SKM-1 treated with dmso at 0.1 percent for 144 hours (cell line): ENCODE data around the gene CDH11.

Source experiments
- DNase-seq: peaks from one replicate; lab custom pipeline; 2025; ENCODE audit not compliant: unreplicated experiment; lab: John Stamatoyannopoulos, UW

Gene CDH11

DNA sequence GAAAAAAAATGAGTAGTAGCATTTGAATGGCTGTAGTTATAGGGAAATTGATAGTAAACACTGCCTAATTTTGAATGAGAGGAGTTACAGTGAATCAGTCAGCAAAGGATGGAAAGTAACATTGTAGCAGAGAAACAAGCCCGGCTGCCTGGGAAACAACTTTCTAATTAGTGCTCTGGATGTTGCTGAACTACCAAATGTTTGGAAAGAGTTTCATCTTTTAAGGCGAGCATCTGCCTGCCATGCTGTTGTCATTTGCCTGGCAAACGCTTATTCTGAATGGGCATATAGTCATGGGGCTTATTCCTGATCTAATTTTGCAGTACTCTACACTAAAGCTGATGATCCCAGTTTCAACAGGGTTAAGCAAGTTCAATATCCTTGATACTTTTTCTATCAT, 138.6 kb downstream of the CDH11 start:
- no peak for DNase-seq

DNA sequence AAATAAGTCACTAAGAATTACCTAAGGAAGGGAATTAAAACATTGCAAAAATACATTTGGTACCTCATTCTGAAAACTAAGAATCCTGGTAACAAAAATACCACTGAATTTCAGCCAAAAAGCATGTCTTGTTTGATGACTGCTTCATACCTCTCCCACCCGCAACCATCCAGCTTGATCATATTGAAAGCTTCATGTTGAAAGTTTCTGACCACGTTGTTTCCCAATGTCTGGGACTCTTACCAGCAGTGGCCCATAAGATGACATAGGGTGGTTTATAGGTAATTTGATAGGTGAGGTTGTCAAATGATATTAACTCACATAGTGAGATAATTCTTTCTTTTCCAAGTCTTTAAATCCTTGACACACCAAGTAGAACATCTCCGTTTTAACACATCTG, 139.3 kb downstream of the CDH11 start:
- DNase-seq = no peak

DNA sequence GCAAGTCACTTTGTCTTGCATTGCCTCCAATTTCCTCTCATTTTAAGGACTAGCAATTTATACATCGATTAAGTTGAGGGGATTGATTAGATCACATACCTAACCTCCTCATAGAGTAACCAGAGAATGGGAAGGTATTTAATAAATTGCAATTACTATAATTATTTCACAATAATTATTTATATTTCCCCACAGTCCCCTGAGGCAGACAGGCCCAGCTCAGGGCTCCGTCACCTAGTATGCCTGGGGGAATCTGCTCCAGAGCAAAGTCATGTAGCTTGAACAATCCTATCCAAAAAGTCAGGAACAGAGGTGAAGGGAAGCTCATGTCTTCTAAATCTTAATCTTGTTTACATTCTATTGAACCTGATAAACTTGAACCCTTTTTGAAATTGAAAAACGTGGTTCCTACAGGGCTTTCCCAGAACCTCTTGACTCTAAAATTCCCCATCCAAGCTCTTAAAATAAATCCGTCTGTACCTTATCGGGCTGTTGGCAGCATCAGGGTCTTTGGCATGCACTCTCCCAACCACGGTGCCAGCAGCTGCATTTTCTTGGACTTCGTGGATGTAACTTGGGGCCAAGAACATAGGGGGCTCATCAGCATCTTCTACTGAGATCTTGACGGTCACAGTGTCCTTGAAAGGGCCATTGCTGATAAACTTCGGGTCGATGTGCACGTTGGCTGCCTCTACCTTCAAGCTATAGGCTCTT, 140.1 kb downstream of the CDH11 start:
- DNase-seq = no peak

DNA sequence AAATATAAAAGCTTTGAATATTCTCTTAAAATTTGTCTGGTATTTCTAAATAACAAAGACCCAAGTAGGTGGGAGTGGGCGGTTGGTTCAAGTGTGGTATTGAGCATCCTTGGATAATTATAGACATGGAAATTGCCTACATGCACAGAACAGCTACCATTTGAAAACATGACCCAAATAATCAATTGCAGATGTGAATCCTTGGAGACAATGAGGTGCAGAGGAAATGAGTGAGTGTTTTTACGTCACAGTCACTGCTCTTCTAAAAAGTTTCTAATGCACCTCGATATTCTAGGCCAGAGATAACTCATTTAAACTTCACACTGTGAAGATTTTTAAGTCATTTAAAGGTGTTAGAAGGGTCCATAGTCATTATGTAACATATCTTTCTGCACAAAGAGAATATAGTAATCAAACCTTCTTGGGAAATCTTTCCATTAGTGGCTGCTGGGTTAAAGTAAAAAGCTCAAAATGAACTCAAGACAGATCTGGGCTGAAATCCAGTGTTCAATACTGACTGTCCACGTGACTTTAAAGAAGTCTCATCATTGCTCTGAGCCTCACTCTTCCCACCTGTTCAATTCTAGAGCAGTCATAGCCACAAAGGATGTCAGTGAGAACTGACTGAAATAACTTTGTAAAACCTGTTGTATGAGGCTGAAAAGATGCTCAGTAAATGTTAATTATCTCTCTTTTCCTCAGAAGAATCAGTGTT, 144.5 kb downstream of the CDH11 start:
- DNase-seq = no peak

DNA sequence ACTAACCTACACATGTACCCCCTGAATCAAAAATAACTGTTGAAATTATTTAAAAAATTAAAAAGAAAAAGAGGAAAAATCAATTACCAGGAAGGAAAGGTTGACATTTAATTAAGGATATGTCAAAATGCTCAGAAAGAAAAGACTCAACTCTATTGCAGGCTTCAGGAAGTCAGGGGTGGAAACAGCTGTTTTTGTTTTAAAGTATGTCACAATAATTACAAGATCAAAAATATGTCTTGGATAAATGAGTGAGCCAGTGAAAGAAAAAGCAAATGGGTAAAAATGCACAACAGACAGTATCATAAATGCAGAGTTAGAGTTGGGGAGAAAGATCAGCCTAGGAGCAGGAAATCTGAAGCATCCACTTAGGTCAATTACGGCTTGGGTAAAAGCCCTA, 146.0 kb downstream of the CDH11 start:
- no peak for DNase-seq

DNA sequence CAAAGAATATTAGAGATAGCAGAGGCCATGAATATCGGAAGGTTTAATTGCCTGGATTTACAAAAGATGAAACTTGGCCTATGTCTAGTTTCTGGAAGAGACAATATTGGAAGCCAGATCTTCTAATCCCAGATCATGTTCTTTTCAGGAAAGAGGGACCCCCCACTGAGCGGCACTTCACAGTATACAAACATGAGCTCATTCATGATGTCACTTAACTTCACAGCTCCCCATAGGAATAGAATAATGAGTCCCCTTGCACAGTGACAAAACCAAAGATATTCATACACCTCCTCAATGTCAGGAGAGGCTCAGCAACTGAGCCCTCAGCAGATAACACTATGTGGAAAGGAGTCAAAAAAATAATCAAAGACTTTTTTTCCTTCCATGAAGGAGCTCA, 147.5 kb downstream of the CDH11 start:
- no peak for DNase-seq

DNA sequence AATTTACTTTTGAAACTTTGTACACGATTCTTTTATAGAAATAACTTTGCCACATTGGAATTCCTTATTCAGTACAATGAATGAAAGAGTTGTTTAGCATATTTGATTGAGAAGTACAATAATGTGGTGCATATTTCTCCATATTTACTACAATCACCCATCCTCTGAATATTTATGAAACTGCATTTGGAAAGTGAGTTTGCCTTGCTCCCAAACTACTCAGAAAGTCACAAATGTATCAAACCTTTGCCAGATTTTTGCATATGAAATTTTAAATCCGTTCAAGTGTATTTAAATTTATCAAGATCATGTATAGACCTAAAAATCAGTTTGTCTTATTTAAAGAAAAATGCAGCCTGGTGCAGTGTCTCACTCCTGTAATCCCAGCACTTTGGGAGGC, 148.7 kb downstream of the CDH11 start:
- DNase-seq = no peak

DNA sequence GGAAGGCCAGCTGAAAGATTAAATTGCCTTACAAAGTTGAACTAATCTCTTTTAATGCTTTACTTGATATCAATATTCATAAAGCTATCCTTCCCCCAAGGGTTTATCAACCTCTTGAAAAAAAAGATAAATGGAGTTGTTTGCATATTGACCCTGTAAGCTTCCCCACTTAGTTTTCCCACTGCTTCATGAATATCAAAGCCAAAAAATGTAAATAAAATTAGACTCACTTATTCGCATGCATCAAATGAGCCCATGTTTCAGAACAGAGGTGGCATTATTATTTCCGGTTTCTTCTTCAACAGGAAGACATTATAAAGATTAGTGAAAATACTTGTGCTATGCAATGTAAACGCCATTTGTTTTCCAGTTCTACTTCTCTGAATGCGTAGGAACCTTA, 150.7 kb downstream of the CDH11 start:
- DNase-seq = no peak

DNA sequence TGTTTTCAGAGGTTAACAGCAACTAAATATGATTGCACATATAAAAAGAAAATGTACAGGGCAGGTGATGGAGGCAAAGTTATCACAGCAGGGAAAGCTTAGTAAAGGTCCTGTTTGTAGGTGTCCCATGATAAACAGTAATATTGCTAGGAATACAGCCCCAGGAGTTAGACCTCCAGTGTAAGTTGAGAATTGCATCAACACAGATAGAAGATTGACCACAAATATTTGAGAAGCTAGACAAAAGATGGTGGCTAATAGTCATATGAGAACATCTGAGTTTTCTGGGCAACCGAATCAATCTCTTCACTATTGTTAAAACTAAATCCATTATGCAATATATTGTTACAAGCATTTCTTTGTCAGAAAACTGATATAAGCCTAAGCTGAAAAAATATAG, 152.6 kb downstream of the CDH11 start:
- no peak for DNase-seq

DNA sequence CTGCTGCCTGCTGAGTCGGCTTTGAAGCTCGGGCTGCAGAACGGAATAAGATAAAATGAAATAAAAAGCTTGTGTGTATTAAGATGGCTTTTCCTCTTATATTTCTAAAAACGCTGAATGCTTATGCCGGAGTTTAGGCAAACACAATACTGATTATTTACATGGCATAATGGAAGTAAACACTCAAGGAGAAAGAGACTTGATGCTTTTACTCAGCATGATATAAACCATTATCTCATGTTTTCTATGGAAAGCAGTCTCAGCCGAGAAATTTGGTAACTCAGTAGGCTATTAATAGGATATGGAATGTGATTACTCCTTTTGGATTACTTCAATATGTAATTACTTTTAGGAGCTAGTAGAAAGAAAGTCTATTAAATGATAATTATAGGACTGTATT, 153.3 kb downstream of the CDH11 start:
- DNase-seq = no peak

DNA sequence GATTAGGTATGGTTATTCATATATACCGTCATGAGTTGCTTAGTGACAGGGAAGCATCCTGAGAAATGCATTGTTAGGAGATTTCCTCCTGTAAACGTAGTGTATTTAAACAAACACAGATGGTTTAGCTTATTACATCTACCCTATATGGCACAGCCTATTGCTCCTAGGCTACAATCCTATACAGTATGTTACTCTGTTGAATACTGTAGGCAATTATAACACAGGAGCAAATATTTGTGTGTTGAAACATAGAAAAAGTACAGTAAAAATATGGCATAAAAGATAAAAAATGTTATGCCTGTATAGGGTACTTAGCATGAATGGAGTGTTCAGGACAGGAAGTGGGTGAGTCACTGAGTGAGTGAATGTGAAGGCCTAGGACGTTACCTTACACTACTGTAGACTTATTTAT, 157.7 kb downstream of the CDH11 start:
- no peak for DNase-seq

DNA sequence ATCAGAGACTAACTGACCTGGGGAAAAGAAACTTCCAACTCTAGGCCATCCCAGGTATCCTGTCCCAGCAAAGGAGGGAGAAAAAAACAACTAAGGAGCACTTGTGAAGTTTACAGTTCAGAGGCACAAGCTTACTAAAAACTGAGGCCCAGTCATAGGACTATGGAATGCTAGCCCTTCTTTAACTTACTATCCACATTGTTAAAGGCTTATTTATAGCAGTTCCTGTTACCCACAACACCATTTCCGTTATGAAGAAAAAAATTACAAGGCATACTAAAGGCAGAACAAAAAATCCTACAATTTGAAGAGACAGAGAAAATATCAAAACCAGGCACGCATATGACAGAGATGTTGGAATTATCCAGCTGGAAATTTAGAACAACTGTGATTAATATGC, 159.1 kb downstream of the CDH11 start:
- DNase-seq = no peak

DNA sequence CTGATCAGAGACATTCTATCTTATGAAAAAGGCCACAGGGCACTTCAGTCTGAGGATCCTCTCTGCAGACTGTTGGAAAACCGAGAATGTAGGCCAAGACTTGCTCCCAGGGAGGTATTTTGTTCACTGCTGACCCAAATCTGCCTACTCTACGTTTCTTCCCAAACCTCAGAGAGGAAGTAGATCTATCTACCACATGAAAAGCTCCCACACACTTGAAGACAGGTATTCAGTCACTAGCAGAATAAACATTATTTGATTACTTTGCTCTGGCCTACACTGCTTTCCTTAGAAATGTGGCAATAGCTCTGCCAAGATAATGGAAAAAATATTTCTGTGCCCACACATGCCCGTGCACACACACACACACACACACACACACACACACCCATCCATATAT, 164.6 kb downstream of the CDH11 start:
- no peak for DNase-seq

DNA sequence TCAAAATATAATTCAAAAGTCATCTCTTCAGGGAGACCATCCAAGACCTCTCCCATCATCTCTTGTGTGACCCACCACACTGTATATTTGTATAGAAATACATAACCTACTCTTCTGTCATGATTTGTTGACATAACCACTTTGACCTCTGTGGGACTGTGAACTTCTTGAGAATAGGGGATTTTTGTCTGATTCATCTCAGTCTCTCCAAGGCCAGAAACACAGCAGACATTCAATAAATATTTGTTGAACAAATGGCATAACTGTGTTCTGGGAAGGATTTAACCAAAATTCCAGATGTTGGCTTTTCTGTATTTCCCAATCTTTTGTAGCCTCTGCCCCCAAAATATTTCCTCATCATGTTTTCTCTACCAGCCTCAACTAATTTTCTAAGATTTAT, 169.7 kb downstream of the CDH11 start:
- DNase-seq = no peak

DNA sequence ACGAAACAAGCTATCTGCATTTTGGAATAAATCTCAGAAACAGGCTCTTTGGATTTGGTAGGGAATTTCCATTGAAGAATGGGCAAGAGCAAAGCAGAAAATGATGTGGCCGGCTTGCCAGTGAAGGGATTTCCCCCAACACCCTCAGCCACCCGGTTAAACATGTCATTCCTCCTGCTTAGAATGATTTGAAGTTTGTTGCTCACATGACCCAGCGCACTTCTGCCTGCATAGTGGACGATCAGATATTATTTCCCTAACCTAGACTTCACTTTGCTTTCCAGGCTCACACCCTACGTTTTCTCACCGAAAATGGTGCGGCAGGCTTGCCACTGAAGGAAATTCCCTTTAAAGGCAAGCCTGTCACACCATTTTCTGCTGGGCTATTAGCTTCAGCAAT, 170.7 kb downstream of the CDH11 start:
- no peak for DNase-seq

DNA sequence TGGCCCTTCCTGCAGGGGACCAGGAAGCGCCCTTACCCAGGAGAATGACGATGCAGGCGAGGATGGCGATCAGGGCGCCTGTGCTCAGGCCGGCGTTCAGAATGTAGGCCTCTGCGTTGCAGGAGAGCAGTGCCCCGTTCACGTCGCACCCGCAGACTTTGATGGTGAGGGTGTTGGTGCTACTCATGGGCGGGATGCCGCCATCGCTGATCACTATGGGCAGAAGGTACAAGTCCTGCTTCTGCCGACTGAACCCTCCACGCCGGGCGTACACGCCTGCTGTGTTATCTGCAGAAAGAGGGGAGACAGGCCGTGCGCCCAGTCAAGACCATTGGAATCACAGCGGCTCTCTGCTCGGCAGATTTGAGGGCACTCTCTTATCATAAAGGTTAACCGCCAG, 171.1 kb downstream of the CDH11 start:
- no peak for DNase-seq

DNA sequence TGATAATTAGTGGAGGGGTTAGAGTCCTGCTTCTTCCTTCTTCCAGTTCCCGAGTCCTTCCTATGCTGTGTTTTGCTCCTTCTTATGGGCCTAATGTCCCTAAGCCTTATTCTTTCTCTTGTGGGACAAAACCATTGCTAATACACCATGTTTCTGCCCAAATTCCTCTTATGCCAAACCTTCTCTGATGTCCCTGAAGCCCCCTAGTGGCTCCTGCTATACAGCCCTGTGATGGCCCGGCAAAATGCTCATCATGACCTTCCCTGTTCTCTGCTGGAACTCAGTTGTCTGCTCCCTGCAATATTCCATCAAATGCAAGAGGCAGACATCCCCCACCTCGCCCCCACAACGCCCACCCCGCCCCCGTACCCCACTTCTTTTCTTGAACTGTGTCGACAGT, 171.6 kb downstream of the CDH11 start:
- DNase-seq = no peak

DNA sequence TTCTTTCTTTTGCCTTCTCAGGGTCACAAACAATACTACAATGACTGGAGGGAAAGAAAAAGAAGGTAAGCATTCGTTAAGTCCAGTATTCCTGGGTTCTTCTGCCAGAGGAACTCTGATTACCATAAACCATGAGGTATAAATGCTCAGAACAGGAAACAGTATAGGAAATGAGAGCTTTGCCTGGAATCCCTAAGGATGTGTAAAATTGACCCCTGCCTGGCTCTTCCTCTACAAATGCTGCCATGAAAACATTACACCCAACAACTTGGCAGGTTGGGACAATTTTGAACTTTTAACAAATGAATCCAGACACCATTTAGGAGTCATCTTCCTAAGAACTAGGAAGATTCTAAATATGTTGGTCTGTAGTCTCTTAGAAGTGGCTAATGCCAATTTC, 173.8 kb downstream of the CDH11 start:
- DNase-seq = no peak

DNA sequence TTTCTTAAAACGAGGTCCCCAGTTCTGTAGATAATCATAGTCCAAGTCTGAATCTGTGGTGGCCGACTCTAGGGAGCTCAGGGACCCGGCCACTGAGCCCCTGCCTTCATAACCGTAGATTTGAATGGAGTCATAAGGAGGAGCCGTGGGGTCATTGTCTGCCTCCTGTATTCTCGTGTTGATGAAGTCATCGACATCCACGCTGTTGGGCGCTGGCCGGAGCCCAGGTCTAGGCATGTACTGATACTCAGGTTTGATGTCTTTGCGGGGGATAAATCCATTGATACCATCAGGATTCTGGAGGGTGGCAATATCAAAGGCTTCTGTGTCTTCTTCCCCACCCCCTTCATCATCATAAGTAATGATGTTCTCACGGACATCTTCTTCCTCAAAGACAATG, 174.2 kb downstream of the CDH11 start:
- no peak for DNase-seq

DNA sequence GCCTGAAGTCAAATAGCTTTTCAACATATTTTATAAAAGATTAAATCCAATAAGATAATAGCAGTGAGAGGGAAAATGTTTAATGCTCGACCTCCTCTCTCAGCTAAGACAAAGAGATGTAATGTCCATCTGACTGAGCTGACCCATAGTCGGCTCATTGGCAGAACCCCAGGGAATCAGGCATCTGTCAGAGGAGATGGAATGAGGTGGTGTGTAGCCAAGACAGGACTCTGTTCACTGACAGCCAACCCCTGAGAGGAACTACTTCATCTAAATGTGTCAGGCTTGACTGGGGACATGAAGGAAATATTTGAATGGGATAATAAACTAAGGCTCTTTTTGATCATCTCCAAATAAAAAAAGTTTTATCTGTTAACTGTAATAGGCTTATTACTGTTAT, 188.0 kb downstream of the CDH11 start:
- DNase-seq = no peak

DNA sequence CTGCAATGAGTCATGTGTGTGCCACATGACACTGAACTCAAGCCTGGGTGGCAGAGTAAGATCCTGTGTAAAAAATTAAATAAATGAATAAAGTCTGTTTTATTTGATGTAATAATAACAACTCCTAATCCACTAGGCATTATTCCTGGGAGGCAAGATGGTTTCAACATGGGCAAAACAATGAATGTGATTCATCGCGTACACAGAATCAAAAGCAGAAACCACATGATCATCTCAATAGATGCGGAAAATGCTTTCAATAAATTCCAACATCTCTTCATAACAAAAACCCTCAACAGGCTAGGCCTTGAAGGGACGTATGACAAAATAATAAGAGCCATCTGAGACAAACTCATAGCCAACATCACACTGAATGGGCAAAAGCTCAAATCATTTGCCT, 195.4 kb downstream of the CDH11 start:
- DNase-seq = no peak

DNA sequence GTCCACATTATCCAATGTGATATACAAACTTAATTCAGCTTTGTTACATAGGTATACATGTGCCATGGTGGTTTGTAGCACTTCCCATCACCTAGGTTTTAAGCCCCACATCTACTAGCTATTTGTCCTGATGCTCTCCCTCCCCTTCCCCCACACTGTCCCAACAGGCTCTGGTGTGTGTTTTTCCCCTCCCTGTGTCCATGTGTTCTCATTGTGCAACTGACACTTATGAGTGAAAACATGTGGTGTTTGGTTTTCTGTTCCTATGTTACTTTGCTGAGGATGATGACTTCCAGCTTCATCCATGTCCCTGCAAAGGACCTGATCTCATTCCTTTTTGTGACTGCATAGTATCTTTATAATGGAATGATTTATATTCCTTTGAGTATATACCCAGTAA, 196.7 kb downstream of the CDH11 start:
- DNase-seq = no peak

DNA sequence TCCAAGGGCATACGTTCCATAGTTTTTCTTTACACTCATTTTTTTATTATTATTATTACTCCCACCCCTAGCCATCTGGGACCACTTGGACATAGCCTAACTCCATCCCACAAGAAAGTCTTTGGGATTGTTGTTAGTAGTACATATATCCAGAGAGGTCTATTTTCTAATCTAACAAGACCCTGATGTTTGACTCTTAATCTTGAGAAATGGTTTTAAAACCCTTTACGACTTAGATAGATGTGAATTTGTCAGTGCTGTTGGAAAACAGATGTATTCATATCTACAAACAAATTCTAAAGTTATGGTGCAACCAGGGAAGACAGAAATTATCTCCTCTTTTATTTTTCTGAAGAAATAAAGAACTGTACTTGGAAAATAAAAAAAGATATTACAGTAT, 197.8 kb downstream of the CDH11 start:
- DNase-seq = no peak
